Measurements from ENCODE around the gene THAP7. TPM values are rescaled to one million over a fixed set of nuclear protein-coding genes. Genes with fewer than 3 reads are reported as not detected.
"Not testable (repeated sequence)": the region's sequence is repeated elsewhere in the genome, so short reads cannot be mapped to it uniquely, and the experiment has no call there.

THAP7 gene, protein sequence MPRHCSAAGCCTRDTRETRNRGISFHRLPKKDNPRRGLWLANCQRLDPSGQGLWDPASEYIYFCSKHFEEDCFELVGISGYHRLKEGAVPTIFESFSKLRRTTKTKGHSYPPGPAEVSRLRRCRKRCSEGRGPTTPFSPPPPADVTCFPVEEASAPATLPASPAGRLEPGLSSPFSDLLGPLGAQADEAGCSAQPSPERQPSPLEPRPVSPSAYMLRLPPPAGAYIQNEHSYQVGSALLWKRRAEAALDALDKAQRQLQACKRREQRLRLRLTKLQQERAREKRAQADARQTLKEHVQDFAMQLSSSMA
- total RNA-seq: 10 to 100 TPM; 46.9 to 71.8 (median 49.3) TPM

GRCh38 chr22:21001601-21002325 lies at the start of gene THAP7:
Gene THAP7, minus strand, starts transcription at chr22:21002118. Its CDS starts 207 bp downstream, at chr22:21001911.
- peak; percentile 90 to 94 for TF ChIP-seq EP300 (IDR thresholded peaks at IDR 0.05)
- peak; percentile 69 to 87 for TF ChIP-seq POLR2A (IDR thresholded peaks at IDR 0.05)
- TF ChIP-seq, protein P1, sequence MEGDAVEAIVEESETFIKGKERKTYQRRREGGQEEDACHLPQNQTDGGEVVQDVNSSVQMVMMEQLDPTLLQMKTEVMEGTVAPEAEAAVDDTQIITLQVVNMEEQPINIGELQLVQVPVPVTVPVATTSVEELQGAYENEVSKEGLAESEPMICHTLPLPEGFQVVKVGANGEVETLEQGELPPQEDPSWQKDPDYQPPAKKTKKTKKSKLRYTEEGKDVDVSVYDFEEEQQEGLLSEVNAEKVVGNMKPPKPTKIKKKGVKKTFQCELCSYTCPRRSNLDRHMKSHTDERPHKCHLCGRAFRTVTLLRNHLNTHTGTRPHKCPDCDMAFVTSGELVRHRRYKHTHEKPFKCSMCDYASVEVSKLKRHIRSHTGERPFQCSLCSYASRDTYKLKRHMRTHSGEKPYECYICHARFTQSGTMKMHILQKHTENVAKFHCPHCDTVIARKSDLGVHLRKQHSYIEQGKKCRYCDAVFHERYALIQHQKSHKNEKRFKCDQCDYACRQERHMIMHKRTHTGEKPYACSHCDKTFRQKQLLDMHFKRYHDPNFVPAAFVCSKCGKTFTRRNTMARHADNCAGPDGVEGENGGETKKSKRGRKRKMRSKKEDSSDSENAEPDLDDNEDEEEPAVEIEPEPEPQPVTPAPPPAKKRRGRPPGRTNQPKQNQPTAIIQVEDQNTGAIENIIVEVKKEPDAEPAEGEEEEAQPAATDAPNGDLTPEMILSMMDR (IDR thresholded peaks at IDR 0.05): peak in 1 of 5 experiments; percentile 16
- Histone ChIP-seq H3K27me3 (no peaks in the 10 kb centered on the region), H3K9me3 (no peaks in the 10 kb centered on the region), H3K4me1 (peaks cover 0 to 42% (median 30%) of the 10 kb centered on the region in 4 donors), H3K27ac (peak within 1 kb of the TSS; percentile 96 to 99 (median 98)), H3K4me3 (peak within 1 kb of the TSS; percentile 59 to 90 (median 84)), H3K36me3 (peaks cover 0 to 39% (median 9%) of the 10 kb centered on the region in 3 donors)
- DNase-seq (ENCODE audit: low spot score in 2 of 2): peak; percentile 95 to 97
- 0 to 1% methylated on average over 55 to 59 of the region's 83 CpGs for WGBS, 2 donors

- H3K27me3 ChIP-seq: no peaks in the 10 kb centered on the region
- H3K4me1 ChIP-seq: no peaks in the 10 kb centered on the region
Observed at GRCh38 chr22:21051145-21051830, 49.4 kb upstream of the THAP7 start.

GRCh38 chr22:21048965-21049364 lies 47.0 kb upstream of the THAP7 start:
- not testable (repeated sequence) for H3K27ac ChIP-seq
- peaks cover 0 to 21% (median 11%) of the 10 kb centered on the region in 4 donors for H3K4me1 ChIP-seq
- 91 to 92% methylated on average over 2 to 4 of the region's 12 CpGs for WGBS, 2 donors

More at GRCh38 chr22:21051145-21051830, 49.4 kb upstream of the THAP7 start:
- H3K36me3 ChIP-seq: no peaks in the 10 kb centered on the region
- no peak for DNase-seq (ENCODE audit: low spot score in 2 of 2)
- WGBS, 2 donors: 77 to 78% methylated on average over 9 of the region's 9 CpGs
- no peak overlapping the region for H3K27ac ChIP-seq
- TF ChIP-seq, protein P1 (IDR thresholded peaks at IDR 0.05): no peak
- TF ChIP-seq POLR2A (IDR thresholded peaks at IDR 0.05) (no peak), EP300 (IDR thresholded peaks at IDR 0.05) (no peak)
- H3K4me3 ChIP-seq: no peak overlapping the region
- no peaks in the 10 kb centered on the region for H3K9me3 ChIP-seq

DNA sequence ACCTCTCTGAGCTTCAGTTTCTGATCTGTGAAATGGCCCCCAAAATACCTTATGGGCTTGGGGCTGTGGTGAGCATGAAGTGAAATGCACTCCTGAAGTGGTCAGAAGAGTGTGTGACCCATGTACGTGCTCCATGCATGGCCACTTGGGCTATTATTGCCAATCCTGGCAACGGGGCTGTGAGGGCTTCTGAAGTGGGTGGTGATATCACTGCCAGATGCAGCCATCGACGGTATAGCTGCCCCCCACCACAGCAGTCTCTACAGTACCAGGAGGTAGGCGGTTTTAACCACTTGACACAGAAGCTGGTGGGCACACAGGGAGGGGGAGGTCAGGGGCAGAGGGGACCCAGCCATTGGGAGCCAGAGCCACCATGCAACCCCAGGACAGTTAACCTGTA lies 46.5 kb upstream of the THAP7 start:
- H3K36me3 ChIP-seq; DNase-seq (ENCODE audit: low spot score in 2 of 2); H3K27me3 ChIP-seq; H3K27ac ChIP-seq; H3K9me3 ChIP-seq; H3K4me3 ChIP-seq: not testable (repeated sequence)
- peaks cover 0 to 21% (median 11%) of the 10 kb centered on the region in 4 donors for H3K4me1 ChIP-seq
- WGBS, 2 donors: 56 to 75% methylated on average over 5 of the region's 5 CpGs

More at GRCh38 chr22:21048965-21049364, 47.0 kb upstream of the THAP7 start:
- H3K36me3 ChIP-seq; H3K27me3 ChIP-seq; DNase-seq (ENCODE audit: low spot score in 2 of 2); H3K9me3 ChIP-seq; H3K4me3 ChIP-seq: not testable (repeated sequence)

GRCh38 chr22:21047730-21048129 lies 45.8 kb upstream of the THAP7 start:
- Histone ChIP-seq H3K4me1 (peaks cover 0 to 21% (median 11%) of the 10 kb centered on the region in 4 donors), H3K4me3 (no peak overlapping the region), H3K36me3 (no peaks in the 10 kb centered on the region), H3K27ac (no peak overlapping the region), H3K9me3 (no peaks in the 10 kb centered on the region), H3K27me3 (no peaks in the 10 kb centered on the region)
- TF ChIP-seq, protein P1 (IDR thresholded peaks at IDR 0.05): no peak
- no peak for TF ChIP-seq POLR2A (IDR thresholded peaks at IDR 0.05)
- TF ChIP-seq EP300 (IDR thresholded peaks at IDR 0.05): no peak
- DNase-seq (ENCODE audit: low spot score in 2 of 2): no peak
- 82 to 88% methylated on average over 5 to 7 of the region's 7 CpGs for WGBS, 2 donors

Data from tibial nerve (tissue), 4 donors.